Activated CD4-positive, alpha-beta T cell treated with anti-CD3 and anti-CD28 coated beads, Interleukin-2, amount 10 ng/mL, durations not matched to agents 24 days and 14 days (primary cell): ENCODE measurements around the gene PTPRN2. TPM values are rescaled to one million over a fixed set of nuclear protein-coding genes. Genes with fewer than 3 reads are reported as not detected.
"Not testable (repeated sequence)": the region's sequence is repeated elsewhere in the genome, so short reads cannot be mapped to it uniquely, and the experiment has no call there.

Experiments used
- DNase-seq: peaks from one replicate; pipeline ENCODE4 v3.0.0; 2022
- H3K27ac Mint-ChIP-seq: one replicate; pipeline ENCODE4 v1.8.0; 2022; ENCODE audit warnings: mild to moderate bottlenecking, mixed read lengths
- H3K27me3 Mint-ChIP-seq: one replicate; pipeline ENCODE4 v1.8.0; 2022; ENCODE audit warnings: mixed read lengths
- H3K36me3 Mint-ChIP-seq: one replicate; pipeline ENCODE4 v1.8.0; 2022; ENCODE audit warnings: low read depth, mild to moderate bottlenecking, mixed read lengths
- H3K4me1 Mint-ChIP-seq: one replicate; pipeline ENCODE4 v1.8.0; 2021; ENCODE audit warnings: mixed read lengths
- H3K4me3 Mint-ChIP-seq: one replicate; pipeline ENCODE4 v1.8.0; 2022; ENCODE audit warnings: mild to moderate bottlenecking, moderate library complexity, mixed read lengths
- H3K9me3 Mint-ChIP-seq: one replicate; pipeline ENCODE4 v1.8.0; 2021; ENCODE audit warnings: mixed read lengths
- intact Hi-C: fragments of 100-400 bp; cut with micrococcal nuclease; formaldehyde crosslinking; loops from one replicate; pipeline ENCODE4 v1.15.1; 2023
- total RNA-seq: library from RNA; stranded (reverse); gene quantifications from 2 replicates; pipeline ENCODE4 v1.2.3, GENCODE V29; 2022

The PTPRN2 gene
- total RNA-seq, 1 donor from 2014 or later: 0.33 TPM

DNA sequence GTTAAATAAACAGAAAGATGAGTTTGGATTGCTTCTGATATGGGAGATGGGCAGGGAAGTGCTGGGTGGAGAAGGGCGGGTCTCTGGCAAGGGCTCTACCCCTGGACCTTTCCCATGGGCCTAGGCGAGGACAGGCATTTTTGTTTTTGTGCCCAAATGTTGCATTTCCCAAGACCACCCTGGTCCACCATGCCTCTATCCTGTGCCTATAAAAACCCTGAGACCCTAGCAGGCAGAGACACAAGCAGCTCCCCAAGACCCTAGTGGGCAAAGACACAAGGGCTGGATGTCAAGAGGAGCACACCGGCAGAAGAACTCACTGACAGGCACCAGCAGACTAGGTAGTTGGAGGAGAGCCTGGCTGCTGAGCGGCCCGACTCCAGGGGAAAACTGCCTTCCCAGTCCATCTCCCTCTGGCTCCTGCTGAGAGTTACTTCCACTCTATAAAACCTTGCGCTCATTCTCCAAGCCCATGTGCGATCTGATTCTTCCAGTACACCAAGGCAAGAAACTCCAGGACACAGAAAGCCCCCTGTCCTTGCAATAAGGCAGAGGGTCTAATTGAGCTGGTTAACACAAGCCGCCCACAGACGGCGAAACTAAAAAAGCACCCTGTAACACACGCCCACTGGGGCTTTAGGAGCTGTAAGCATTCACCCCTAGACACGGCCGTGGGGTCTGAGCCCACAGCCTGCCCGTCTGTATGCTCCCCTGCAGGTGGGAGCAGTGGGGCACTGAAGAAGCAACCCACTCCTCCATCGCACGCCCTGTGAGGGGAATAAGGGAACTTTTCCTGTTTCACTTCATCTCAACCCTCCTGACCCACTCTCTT is 291.4 kb downstream of the PTPRN2 start:
- Mint-ChIP-seq H3K27ac (no peak overlapping the region), H3K36me3 (no peaks in the 10 kb centered on the region), H3K9me3 (no peaks in the 10 kb centered on the region), H3K27me3 (no peaks in the 10 kb centered on the region), H3K4me3 (no peak overlapping the region), H3K4me1 (no peaks in the 10 kb centered on the region)
- no peak for DNase-seq
- intact Hi-C loops: no loop called here

DNA sequence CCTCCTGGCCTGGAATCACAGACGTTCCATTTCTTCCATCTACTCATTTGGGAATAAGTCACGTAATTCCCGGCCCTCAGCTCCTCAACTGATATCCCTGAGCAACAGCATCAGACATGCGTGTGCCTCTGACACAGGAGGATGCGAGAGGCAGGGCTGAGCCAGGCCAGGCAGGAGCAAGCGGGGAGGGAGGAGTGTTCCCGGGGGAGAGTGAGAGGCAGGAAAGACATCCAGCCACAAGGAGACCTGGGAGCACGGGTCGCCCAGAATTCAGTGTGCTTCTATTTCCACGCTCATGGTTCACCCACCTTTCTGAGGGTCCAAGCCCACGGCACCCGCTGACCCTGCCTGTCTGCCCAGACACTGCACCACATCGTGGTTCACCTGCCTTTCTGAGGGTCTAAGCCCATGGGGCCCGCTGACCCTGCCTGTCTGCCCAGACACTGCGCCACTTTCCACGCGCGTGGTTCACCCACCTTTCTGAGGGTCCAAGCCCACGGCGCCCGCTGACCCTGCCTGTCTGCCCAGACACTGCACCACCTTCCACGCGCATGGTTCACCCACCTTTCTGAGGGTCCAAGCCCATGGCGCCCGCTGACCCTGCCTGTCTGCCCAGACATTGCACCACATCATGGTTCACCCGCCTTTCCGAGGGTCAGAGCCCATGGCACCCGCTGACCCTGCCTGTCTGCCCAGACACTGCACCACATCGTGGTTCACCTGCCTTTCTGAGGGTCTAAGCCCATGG is 293.0 kb downstream of the PTPRN2 start:
- H3K4me3 Mint-ChIP-seq, H3K9me3 Mint-ChIP-seq, H3K27ac Mint-ChIP-seq, H3K36me3 Mint-ChIP-seq, DNase-seq, intact Hi-C loops, H3K4me1 Mint-ChIP-seq, H3K27me3 Mint-ChIP-seq: not testable (repeated sequence)

- Mint-ChIP-seq H3K27me3 (no peaks in the 10 kb centered on the region), H3K4me1 (no peaks in the 10 kb centered on the region), H3K27ac (no peak overlapping the region), H3K36me3 (no peaks in the 10 kb centered on the region), H3K9me3 (peaks cover 8% of the 10 kb centered on the region), H3K4me3 (no peak overlapping the region)
- intact Hi-C loops: no loop called here
- DNase-seq: no peak
These were observed 294.7 kb downstream of the PTPRN2 start for GRCh38 chr7:158292948-158293347.

DNA sequence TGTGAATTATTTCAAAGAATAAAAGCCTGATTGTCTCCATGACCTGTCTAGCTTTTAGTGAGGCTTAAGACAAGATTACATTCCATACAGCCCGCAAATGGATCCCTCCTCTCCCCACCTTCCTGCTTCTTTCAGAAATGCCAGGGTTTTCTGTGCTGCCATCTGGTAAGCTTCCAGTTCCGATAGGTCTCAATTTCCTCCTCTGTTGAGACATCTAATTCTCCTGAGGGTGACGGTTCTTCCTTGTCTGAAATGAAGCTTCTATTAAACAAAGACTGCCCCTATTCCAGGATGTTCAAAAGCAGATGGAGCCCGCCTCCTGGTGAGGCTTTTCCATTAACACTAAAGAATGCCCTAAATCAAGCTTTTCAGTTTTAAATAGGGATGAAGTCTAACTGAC is 295.6 kb downstream of the PTPRN2 start:
- intact Hi-C loops: no loop called here
- Mint-ChIP-seq H3K36me3 (no peaks in the 10 kb centered on the region), H3K9me3 (peaks cover 10% of the 10 kb centered on the region), H3K27ac (no peak overlapping the region), H3K27me3 (no peaks in the 10 kb centered on the region), H3K4me3 (no peak overlapping the region), H3K4me1 (no peaks in the 10 kb centered on the region)
- no peak for DNase-seq

DNA sequence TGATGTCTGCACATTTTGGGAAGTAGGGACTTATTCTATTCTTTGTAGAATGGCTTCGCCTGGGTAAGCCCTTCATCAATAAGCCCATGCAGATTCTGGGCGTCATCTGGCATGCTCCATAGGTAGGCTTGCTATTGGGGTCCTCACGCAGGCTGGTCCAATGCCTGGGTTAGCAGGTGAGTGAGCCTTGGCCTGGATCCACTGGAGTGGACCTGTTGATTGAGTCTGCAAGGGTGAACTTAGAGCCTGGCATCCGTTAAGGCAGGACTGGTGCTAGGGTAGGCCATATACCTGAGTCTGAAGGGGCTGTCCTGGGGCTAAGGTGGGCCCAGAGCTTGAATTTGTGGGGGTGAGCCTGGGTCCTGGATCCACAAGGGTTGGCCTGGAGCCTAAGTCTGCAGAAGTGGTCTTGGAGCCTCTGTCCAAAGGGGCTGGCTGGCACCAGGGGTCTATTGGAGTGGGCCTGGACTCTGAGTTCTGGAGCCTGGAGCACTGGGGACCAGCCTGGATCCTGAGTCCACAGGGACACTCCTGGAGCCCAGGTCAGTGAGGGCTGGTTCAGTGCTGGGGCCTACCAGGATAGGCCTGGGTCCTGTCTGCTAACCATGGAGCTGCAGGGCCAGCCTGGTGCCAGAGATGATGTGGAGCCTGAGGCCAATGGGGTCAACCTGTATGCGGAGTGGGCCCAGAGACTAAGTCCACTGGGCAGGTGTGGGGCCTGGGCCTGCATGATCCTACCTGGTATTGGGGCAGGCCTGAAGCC is 297.7 kb downstream of the PTPRN2 start:
- Mint-ChIP-seq H3K27me3 (no peaks in the 10 kb centered on the region), H3K27ac (no peak overlapping the region), H3K4me3 (no peak overlapping the region), H3K36me3 (no peaks in the 10 kb centered on the region), H3K4me1 (no peaks in the 10 kb centered on the region), H3K9me3 (peaks cover 11% of the 10 kb centered on the region)
- intact Hi-C loops: no loop called here
- DNase-seq: no peak

DNA sequence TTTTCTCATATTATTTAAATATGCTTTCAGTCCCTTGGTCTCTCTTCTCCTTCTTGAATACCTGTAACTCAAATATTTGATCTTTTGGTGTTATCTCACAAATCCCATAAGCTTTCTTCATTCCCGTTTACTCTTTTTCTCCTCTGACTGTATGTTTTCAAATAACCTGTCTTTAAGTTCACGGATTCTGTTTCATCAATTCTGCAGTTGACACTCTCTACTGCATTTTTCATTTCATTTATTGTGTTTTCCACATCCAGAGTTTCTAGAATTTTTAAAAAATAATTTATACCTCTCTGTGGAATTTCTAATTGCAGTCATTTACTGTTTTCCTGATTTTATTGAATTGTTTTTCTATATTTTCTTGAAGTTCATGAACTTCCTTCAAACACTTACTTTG is 298.4 kb downstream of the PTPRN2 start:
- Mint-ChIP-seq H3K36me3 (no peaks in the 10 kb centered on the region), H3K4me1 (no peaks in the 10 kb centered on the region), H3K27ac (no peak overlapping the region), H3K9me3 (peaks cover 11% of the 10 kb centered on the region), H3K27me3 (no peaks in the 10 kb centered on the region), H3K4me3 (no peak overlapping the region)
- intact Hi-C loops: no loop called here
- DNase-seq: no peak

DNA sequence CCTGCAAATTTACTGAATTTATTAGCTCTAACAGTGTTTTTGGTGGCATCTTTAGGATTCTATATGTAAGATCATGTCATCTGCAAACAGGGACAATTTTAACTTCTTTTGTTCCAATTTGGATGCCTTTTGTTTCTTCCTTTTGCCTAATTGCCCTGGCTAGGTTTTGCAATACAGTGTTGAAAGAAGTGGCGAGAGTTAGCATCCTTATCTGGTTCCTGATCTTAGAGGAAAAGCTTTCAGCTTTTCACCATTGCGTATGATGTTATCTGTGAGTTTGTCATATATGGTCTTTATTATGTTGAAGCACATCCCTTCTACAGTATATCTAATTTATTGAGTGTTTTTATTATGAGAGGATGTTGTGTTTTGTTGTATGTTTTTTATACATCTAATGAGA is 301.4 kb downstream of the PTPRN2 start:
- no peak for DNase-seq
- intact Hi-C loops: no loop called here
- peaks cover 11% of the 10 kb centered on the region for H3K9me3 Mint-ChIP-seq
- H3K4me3 Mint-ChIP-seq: no peak overlapping the region
- no peaks in the 10 kb centered on the region for H3K36me3 Mint-ChIP-seq
- no peak overlapping the region for H3K27ac Mint-ChIP-seq
- H3K4me1 Mint-ChIP-seq: no peaks in the 10 kb centered on the region
- no peaks in the 10 kb centered on the region for H3K27me3 Mint-ChIP-seq

- no peak for DNase-seq
- intact Hi-C loops: no loop called here
- H3K27me3 Mint-ChIP-seq: no peaks in the 10 kb centered on the region
- no peaks in the 10 kb centered on the region for H3K4me1 Mint-ChIP-seq
- H3K4me3 Mint-ChIP-seq: no peak overlapping the region
- H3K27ac Mint-ChIP-seq: no peak overlapping the region
- peaks cover 11% of the 10 kb centered on the region for H3K9me3 Mint-ChIP-seq
- H3K36me3 Mint-ChIP-seq: no peaks in the 10 kb centered on the region
These were observed 302.2 kb downstream of the PTPRN2 start for GRCh38 chr7:158285383-158285770.

- intact Hi-C loops: no loop called here
- Mint-ChIP-seq H3K4me1 (no peaks in the 10 kb centered on the region), H3K36me3 (no peaks in the 10 kb centered on the region), H3K27me3 (no peaks in the 10 kb centered on the region), H3K9me3 (peaks cover 11% of the 10 kb centered on the region), H3K27ac (no peak overlapping the region), H3K4me3 (no peak overlapping the region)
- no peak for DNase-seq
These were observed 302.8 kb downstream of the PTPRN2 start for GRCh38 chr7:158284617-158285382.

DNA sequence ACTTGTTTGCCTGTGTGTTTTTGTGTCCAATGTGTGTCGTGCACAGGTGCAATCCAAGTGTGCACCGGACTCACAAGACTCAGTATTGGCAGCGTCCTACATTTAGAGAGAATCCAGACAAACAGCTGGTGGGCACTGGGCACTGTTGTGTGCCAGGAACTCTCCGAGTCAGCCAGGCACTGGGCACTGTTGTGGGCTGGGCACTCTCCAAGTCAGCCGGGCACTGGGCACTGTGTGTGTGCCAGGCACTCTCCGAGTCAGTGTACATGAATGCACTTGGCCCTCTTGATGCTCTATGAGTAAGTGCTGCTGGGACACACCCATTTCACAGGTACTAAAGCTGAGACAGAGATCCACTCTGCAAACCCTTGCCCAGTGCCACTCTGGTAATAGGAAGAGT is 303.5 kb downstream of the PTPRN2 start:
- Mint-ChIP-seq H3K4me1 (no peaks in the 10 kb centered on the region), H3K9me3 (peaks cover 11% of the 10 kb centered on the region), H3K36me3 (no peaks in the 10 kb centered on the region), H3K27ac (no peak overlapping the region), H3K4me3 (no peak overlapping the region), H3K27me3 (no peaks in the 10 kb centered on the region)
- intact Hi-C loops: no loop called here
- no peak for DNase-seq

DNA sequence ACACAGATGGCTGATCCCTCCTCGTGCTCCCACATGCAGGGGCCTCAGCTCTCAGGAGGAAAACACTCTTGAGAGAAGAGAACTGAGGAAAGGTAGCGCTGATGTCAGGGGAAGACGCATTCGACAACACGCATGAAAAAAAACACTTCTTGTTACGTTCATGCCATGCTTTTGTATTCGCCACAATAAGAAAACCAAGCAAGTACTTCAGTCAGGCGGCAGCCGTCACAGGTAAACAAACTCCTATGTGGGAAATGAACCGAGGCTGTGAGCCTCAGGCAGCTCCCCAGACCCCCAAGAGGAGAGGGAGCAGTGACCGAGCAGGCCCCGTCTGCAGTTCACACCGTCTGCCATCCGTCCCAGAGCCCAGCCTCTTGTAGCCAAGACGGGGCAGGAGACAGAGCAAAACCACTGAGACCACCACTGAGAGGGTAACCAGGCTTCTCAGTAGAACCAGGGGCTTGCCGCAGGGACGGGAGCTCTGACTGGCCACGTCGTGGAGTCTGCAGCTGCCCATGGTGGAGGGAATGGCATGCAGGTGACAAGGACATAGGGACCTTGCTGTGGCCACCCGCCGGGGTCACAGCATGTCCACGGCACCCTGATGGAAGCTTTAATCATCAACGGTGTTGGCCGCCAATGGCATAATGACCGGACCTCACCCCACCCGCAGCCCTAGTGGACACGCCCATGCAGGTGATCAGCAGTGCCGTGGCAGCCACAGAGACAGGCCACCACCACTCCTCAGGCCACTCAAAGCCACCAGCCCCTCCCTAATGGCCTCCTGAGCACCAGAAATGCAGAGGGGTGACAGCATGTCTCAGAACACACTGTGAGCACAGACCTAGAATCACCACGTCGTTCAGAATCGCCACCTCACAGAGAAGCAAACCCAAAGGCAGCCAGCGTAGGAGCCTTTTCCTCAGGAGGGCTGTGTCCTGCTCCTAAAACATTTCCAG is 304.3 kb downstream of the PTPRN2 start:
- no peaks in the 10 kb centered on the region for H3K36me3 Mint-ChIP-seq
- H3K4me3 Mint-ChIP-seq: no peak overlapping the region
- intact Hi-C loops: no loop called here
- no peak for DNase-seq
- H3K9me3 Mint-ChIP-seq: peaks cover 3% of the 10 kb centered on the region
- no peaks in the 10 kb centered on the region for H3K27me3 Mint-ChIP-seq
- H3K4me1 Mint-ChIP-seq: no peaks in the 10 kb centered on the region
- no peak overlapping the region for H3K27ac Mint-ChIP-seq

GRCh38 chr7:158282461-158283001 is 305.1 kb downstream of the PTPRN2 start:
- intact Hi-C loops: no loop called here
- no peaks in the 10 kb centered on the region for H3K27me3 Mint-ChIP-seq
- H3K4me3 Mint-ChIP-seq: no peak overlapping the region

More at GRCh38 chr7:158282461-158283001, 305.1 kb downstream of the PTPRN2 start:
- H3K36me3 Mint-ChIP-seq: no peaks in the 10 kb centered on the region
- no peak overlapping the region for H3K27ac Mint-ChIP-seq
- H3K9me3 Mint-ChIP-seq: peaks cover 3% of the 10 kb centered on the region
- H3K4me1 Mint-ChIP-seq: no peaks in the 10 kb centered on the region
- DNase-seq: no peak
